Stimulated activated CD8-positive, alpha-beta memory T cell treated with anti-CD3 and anti-CD28 coated beads, Interleukin-7, amount 100 ng/mL, for 48 hours (primary cell): ENCODE measurements around the gene BTNL8.

Experiments used
- DNase-seq, 2 donors: peaks; one replicate each; pipeline ENCODE4 v3.0.0-alpha.2; 2020; ENCODE audit warnings: low read depth in 1 of 2; ENCODE audit errors: extremely low read depth in 1 of 2

The BTNL8 gene

GRCh38 chr5:180898621-180899246, at the start of gene BTNL8:
Gene BTNL8 (plus strand): TSS chr5:180899159. CDS start chr5:180899311, 152 bp downstream.
- DNase-seq = no peak

DNA sequence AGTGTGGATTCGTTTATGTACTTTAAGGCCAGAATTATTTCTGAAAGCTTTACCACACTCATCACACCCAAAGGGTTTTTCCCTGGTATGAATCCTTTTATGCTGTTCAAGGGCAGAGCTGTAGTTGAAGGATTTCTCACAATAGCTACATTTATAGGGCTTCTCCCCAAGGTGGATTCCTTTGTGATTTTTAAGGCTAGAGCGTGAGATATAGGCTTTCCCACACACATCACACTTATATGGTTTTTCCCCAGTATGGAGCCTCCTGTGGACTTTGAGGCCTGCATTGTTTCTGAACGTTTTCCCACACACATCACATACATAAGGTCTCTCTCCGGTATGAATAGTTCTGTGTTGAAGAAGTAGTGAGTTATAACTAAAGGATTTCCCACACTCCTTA, 49.1 kb upstream of the BTNL8 start:
- DNase-seq = no peak

GRCh38 chr5:180850434-180851078, 48.4 kb upstream of the BTNL8 start:
- no peak for DNase-seq

- no peak for DNase-seq
Observed at GRCh38 chr5:180852495-180852894, 46.5 kb upstream of the BTNL8 start.

GRCh38 chr5:180853121-180853847, 45.7 kb upstream of the BTNL8 start:
- DNase-seq = no peak

DNA sequence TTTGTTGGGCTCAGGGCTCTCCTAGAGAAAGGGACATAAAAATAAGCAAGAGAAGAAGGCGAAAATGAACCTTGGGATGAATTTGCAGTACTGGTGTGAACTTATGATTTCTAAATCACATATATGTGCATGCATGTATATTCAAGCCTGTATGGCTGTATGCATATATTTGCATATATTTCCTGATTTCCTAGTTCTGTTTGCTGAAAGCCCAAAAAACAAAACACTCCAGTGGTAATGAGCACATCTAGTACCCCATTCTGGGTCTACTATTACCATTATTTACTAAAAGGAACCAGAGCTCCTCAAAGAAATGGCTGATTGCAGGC, 45.1 kb upstream of the BTNL8 start:
- no peak for DNase-seq

DNA sequence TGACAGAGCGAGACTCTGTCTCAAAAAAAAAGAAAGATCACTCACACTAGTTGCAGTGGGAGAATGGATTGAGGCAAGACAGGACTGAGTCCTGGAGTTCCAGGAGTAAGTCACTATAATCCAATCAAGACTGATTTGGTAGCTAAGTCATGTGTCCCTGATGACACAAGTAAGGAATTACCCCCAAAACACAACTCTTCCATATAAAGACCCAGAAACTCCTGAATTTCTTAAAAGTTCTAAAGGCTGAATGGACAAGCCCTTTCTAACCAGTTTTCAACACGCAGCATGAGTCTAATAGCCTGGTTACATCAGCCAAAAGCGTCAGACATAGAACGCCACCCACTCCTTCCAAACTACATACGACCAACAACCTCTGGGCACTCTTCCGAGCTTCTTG, 40.4 kb upstream of the BTNL8 start:
- no peak for DNase-seq

GRCh38 chr5:180860273-180860886, 38.6 kb upstream of the BTNL8 start:
- peak; percentile 19 to 34 for DNase-seq

DNA sequence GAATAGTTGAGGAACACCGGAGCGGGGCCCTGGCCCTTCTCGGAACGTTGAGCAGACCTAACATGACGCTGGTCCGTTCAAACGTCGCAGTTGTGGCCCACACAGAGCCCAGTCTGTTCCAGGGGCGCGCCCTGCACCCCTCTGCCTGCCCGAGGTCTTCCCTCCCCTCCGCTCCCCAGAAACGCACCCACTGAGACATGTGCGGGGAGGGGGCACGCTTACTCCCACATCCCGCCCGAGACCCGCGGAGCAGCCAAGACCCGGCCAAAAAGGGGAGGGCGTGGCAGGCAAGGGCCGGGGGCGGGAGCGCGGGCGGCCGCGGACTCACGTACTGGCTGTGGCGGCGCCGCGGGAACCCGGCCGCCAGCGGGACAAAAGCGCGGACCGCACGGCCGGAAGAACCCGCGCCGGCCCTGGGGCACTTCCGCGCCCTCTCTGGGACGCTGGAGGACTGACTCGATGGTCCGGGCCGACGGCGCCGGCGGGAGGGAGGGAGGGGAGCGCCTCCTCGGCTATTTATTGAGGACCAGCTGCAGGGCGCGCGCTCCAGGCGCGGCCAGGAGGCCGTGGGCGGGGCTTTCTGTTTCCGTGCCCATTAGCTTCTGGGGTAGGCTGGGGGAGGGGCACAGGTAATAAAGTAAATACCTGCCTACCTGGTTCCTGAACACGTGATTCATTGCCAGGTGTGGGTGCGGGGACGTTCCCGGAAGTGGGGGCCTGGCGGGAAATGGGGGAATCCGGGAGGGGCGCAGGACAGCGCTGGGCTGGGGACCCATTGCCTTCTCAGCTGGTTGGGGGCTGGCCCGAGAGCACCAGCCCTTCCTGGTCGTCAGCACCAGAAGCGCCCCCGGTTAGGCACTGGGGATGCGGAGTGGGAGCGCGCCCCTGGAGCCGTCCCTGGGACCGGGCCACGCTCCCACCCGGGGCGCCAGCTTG, 37.8 kb upstream of the BTNL8 start, which contains the start of gene ZFP62:
Gene ZFP62 (minus strand): TSS at position 390 of the 936 bp plus-strand sequence. CDS start 57 bp downstream, at position 333.
- DNase-seq = peak; percentile 71 to 77

GRCh38 chr5:180862645-180863044, 36.3 kb upstream of the BTNL8 start:
- DNase-seq = no peak

- no peak for DNase-seq
Observed at GRCh38 chr5:180865981-180866695, 32.8 kb upstream of the BTNL8 start.

DNA sequence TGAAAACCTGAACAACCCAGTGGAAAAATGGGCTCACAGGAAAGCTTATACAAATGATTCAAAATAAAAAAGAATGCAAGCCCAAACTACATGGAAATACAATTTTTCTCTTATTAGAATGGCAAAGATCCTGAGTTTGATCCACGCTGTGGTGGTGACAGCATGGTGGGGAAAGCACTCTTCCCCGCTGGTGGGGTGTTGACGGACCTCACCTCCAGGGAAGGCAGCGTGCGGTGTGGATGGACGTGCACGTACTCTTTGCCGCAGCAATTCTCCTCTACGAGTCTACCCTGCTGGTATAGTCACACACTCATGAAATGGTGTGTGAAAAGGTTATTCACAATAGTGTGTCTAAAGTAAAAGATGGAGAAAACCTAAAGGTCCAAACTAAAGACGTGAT, 32.0 kb upstream of the BTNL8 start:
- DNase-seq = no peak

DNA sequence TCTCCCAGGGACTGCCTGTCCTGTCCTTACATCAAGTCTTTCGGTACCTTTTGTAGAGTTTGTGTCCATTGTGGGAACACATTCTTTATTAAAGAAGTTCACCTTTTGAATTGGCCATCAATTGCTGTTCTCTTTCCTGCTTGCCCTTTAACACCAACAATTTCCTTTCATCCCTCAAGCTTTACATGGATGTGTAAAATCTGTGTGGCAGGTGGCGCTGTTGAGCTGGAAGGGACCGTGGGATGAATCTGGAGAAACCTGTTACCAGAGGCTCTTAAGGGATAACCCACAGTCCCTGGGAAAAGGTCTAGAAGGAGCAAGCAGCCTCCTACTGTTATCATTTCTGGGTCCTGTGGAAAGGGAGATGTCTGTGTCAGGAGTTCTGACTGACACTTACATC, 30.0 kb upstream of the BTNL8 start:
- DNase-seq = peak; percentile 27 to 51

GRCh38 chr5:180869587-180869986, 29.4 kb upstream of the BTNL8 start:
- no peak for DNase-seq

DNA sequence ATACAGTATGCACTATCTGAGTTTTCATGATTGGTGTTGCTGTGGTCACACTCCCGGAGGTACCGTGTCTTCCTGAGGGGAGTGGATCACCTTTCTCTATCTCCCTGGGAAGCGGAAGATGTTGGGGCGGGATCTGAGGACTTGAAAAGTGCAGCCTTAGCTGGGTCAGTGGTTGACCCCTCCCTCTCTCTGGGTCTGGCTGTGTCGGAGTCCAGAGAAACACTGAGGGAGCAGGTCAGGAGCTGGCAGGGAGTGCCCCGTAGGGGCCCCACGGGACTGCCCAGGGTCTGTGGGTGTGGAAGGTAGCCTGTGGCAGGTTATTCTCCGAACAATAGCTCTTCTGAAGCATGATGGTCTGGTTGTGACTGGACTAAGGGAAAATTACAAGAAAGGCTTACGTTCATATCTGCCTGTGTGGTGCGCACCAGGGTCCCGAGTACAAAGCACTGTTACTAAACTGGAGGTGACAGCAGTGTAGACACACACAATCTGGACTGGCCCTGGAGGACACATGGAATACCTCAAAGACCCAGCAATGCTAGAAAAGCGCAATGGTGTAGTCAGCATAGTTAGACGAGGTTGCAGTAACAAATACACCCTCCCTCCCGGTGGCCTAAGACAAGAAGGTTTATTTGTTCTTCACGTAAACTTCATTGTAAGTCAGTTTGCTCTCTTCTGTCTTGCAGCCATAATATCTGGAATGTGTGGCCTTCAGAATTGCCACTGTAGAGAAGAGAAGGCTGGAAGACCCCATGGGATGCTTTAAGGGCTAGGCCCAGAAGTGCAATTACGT, 28.5 kb upstream of the BTNL8 start:
- DNase-seq = no peak

- no peak for DNase-seq
Observed at GRCh38 chr5:180872419-180872818, 26.5 kb upstream of the BTNL8 start.

GRCh38 chr5:180873615-180874520, 25.1 kb upstream of the BTNL8 start:
- DNase-seq = no peak
